CD4-positive, alpha-beta T cell treated with Interferon gamma for 1 hour (primary cell): ENCODE data around the gene AP1AR.
A peak's percentile ranks its signal among the peaks of the same experiment; 100 is the strongest.
"Not testable (repeated sequence)": the region's sequence is repeated elsewhere in the genome, so short reads cannot be mapped to it uniquely, and the experiment has no call there.

Experiments
- DNase-seq: peaks from one replicate; pipeline ENCODE4 v3.0.0-alpha.2; 2020

AP1AR gene, protein sequence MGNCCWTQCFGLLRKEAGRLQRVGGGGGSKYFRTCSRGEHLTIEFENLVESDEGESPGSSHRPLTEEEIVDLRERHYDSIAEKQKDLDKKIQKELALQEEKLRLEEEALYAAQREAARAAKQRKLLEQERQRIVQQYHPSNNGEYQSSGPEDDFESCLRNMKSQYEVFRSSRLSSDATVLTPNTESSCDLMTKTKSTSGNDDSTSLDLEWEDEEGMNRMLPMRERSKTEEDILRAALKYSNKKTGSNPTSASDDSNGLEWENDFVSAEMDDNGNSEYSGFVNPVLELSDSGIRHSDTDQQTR

DNA sequence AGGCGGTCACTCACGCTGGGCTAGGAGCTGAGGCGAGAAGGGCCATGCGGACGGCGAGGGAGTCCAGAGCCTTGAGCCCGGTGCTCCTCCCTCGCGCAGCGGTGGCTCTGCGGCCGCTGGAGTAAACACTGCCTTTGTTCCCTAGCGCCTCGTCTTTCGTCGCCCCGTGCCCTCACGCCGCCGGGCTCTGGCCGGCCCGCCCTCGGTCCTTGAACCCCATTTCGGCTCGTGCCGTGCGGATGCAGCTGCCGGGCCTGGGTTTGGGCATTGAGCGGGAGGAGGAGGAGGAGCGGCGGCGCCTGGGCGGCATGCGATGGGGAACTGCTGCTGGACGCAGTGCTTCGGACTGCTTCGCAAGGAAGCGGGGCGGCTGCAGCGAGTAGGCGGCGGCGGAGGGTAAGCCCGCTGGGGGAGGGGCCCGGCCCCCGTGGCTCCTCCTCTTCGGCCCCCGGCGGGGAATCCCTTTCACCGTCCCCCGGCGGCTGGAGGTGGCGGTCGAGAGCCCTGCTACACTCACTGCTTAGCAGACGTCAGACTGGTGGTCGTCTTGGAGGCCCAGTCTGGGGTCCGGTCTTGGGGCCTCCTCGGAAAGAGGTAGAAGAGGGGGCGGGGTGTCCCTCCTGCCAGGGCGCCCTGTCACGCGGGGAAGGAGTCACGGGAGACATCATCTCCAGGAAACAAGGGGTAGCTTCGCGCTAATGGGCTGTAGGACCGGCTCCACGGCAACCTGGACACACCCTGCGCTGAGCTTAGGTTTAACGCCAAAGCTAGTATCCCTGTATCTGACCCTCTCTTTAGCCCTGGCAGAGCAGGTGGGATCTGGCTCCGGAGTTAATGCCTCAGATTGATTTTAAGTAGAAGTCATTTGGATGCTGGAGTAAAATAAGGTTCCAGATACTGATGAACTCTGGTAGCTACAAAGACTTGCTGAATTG, at the start of gene AP1AR:
Gene AP1AR, plus strand, starts transcription at position 9 of the 935 bp plus-strand sequence. Its CDS starts 305 bp downstream, at position 314.
- DNase-seq: peak; percentile 84

DNA sequence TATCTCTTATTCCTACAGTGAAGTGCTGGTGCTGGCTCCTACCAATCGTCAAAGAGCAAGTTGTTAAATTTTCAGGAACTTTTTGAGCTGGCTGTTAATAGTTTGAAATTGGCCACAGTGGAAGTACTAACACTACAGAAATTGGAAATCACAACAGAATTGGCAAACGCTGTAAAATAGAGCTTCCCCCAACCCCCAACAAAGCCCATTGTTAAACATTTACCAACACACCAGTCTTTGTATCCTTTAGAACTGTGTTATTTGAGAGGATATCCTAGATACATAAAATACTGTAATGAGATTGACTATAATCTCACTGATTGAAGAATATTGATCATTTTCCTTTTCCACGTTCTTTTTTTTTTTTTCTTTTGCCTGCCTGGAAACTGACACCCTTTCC, 49.0 kb upstream of the AP1AR start:
- DNase-seq: no peak

DNA sequence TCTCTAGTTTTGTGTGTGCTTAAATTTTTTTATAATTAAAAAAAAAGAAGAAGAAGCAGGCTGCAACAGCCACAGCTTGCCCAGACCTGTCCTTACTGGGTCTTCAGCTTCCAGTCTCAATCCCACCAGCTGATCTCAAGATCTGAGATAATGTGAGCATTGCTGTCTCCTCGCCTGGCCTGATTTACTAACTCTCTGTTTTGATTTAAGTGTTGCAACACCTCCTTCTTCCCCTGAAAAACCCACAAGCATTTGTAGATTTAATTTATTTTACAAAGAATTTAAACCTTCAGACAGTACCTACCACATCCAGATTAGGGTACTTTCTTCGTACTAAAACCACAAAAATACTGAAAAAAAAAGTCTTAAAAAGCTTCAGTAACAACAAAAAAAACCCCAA, 48.3 kb upstream of the AP1AR start:
- no peak for DNase-seq

DNA sequence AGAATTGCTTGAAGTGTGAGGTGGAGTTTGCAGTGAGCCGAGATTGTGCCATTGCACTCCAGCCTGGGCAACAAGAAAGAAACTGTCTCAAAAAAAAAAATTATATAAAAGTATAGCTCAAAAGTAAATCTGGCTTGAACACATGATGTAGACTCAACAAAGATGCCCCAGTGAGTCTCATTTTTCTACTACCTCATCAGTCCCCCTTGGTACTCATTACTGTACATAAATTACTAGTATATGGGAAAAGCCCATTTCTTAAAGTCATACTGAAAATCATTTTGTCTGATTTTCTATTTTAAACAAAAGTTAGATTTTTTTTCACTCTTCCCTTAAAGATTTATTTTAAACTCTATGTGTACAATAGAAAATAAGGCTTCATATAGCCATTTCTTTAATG, 47.1 kb upstream of the AP1AR start:
- no peak for DNase-seq

DNA sequence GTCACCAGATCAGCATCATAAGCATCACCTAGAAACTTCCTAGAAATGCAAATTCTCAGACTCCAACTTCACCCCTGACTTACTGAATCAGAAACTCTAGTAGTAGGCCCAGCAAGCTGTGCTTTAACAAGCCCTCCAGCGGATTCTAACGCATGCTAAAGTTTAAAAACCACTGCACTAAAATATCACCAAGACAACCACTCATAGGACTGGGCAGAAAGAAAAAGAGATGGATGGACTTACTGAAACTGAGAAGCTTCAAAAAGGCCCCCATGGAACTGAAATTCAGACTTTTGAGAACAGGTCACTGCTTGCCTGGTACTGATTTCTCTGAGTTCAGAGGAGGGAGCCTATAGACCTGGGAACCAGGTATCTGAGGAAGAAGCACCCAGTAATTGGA, 46.3 kb upstream of the AP1AR start:
- DNase-seq: no peak

DNA sequence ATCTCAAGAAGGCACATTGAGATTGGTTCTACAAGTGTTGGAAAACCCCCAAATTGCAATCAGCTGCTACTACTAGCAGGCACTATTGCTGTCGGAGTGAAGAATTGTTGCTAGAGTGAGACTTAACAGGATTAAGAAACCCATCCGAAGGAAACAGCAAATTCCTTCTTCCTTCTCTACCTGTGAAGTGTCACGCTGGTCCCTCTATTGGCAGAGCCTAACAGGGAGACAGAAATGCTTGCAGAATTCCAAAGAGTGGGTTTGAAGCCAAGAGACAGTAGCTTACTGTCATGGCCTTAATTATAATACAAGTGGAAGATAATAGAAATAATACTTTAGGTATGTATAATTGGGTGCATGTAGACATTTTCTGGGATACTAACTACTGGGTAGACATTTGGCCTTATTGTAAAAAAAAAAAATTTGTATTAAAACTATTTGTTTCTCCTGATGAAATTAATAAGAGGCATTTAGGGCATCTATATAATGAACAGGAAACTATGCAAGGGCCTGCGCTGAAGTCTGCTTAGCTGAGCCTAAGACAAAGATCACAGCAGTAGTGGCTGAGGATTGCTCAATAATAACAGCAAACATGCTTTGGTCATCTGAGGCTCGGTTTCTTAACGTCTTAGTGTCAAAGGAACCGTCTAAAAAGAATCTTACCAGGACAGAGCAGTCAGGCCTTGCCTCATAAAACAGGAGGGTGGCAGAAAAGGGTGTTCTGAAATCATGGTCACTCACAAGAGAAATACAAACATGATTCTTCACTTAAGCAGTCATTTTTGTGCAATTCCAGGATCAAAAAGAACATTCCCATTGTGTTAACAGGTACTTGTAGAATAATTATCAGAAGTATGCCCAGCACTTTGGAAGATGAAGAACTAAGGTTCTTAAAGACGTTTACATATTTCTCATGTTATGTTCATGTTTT, 45.6 kb upstream of the AP1AR start:
- no peak for DNase-seq

DNA sequence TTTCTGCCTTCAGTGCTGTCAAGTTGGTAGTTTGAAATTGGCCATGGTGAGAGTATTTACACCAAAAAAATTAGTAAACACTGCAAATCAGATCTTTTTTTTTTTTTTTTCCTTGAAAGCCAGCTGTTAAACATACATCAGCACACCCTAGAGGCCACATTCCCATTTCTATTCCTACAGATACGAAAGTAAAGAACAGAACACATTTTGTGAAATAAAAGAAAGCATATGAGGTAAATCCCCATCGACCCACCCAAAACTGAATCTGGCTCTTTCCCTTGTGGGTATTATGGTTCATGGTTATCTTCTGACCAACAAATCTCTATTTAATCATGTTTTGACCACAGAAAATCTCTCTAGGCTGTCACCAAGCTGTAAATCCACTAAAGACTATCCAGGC, 41.8 kb upstream of the AP1AR start:
- no peak for DNase-seq

DNA sequence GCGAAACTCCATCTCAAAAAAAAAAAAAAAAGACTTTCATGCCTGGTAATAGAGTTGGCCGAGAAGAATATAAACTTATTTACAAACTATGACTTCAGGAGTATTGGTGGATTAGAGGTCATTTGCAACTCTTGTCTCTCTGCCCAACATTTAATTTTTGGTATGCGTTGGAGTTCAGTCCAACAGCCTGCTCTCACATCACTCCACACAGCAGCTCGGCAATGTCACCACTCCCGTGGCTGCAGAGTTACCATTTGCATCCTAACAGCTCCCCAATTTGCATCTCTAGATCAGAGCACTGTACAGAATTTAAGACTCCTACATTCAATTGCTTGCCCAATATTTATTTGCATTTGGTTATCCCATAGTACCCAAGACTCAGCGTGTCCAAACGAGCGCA, 40.9 kb upstream of the AP1AR start:
- no peak for DNase-seq

DNA sequence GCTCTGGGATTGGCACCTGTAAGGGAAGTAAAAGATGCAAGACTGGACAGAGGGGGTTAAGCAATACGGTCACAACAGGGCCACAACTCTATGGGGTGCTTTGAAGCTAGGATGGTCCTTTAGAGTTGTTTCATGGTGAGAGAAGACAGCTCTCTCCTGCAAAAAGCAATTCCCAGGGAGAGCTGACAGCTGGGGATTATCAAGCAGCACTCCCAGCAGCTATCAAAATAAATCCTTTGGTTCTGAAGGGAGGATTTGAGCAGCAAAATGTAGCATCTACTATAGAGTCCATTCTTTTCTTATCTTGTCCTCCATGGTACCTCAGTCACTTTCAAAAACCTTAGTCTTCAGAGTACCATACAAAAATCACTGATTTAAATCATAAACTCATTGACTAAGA, 35.1 kb upstream of the AP1AR start:
- DNase-seq: no peak

DNA sequence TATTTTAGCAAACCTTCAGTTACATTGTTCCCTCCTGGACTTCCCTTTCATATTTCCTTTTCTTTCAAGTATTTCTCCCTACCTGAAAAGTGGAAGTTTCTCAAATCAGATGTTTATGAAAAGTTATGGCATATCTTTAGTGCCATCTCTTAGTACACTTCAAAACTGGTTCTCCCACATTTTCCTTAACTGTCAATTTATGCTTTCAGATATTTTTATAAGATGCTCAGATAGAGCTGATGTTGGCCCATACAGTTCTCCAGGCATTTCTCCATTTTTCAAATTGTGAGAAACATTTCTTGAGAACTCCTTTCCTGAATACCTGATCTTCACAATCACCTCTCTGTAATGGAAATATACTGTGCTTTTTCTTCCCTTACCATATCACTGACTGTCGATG, 32.5 kb upstream of the AP1AR start:
- DNase-seq: no peak

DNA sequence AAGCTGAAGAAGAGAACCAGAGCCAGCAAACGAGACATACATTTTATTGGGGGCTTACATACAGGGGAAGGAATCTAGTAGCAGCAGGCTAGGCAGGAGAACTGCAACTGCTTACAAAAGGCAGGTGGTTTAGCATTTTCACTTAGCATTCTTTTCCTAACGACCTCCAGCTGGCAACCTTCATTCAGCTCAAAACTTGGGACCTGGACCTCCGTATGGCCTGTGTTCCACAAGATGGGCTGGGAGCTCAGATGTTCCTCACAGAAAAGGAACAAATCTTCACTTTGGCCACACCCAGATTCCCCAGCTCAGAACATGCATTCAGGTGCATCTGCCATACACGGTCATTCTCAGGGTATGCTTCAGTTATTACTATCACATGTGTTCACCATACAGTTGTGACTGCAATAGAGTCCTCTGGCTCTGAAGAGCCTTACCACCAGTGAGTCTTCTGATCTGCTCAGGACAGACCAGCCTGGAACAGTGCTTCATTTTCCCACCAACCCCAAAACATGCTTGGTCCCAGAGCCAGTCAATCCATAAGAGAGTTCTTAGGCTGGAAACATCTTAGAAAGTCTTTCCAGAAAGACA, 29.6 kb upstream of the AP1AR start:
- DNase-seq: no peak

DNA sequence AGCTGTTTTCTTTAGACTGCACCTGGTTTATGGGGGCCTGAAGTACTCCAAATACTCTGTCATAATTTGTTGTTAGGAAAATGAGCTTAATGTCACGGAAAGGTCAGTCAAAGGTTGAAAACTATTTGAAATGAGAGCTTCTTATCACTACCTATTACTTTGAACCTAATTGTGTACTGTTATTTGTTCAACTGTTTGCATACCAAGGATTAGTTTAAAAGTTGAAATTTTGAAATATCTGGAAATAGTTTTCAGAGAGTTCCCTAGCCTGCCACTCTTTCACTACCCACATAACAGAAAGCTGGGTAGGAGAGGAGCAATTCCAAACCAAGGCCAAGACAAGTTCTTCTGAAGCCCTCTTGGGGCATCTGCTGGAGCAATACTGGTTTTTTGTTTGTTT, 28.0 kb upstream of the AP1AR start:
- DNase-seq: no peak

DNA sequence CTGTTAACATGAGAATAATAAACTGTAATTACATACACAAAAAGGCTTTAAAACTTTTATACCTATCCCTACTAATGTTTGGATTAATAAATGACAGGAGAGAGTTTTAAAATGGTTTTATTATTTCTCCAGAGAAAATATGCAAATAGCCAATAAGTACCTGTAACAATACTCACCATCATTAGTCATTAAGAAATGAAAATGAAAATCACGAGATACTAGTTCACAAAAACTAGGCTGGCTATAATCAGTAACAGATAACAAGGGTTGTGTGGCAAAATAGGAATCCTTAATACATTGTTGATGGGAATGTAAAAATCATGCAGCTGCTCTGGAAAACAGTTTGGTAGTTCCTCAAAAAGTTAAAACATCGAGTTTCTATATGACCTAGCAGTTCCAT, 25.2 kb upstream of the AP1AR start:
- no peak for DNase-seq

DNA sequence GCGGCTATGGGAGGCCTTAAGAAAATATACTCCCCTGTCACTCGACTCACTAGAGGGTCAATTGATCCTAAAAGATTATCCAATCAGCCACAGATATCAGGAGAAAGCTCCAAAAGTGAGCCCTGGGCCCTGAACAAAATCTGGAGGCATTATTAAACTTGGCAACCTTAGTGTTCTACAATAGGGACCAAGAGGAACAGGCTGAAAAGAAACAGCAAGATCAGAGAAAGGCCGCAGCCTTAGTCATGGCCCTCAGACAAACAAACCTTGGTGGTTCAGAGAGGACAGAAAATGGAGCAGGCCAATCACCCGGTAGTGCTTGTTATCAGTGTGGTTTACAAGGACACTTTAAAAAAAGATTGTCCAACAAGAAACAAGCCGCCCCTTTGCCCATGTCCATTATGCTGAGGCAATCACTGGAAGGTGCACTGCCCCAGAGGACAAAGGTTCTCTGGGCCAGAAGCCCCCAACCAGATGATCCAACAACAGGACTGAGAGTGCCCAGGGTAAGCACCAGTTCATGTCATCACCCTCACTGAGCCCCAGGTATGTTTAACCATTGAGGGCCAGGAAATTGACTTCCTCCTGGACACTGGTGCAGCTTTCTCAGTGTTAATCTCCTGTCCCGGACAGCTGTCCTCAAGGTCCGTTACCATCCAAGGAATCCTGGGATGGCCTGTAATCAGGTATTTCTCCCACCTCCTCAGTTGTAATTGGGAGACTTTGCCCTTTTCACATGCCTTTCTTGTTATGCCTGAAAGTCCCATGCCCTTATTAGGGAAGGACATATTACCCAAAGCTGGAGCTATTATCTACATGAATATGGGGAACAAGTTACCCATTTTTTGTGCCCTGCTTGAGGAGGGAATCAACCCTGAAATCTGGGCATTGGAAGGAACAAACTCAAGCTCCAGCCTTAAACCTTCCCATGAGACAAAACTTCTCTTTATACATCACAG, 23.2 kb upstream of the AP1AR start:
- not testable (repeated sequence) for DNase-seq

DNA sequence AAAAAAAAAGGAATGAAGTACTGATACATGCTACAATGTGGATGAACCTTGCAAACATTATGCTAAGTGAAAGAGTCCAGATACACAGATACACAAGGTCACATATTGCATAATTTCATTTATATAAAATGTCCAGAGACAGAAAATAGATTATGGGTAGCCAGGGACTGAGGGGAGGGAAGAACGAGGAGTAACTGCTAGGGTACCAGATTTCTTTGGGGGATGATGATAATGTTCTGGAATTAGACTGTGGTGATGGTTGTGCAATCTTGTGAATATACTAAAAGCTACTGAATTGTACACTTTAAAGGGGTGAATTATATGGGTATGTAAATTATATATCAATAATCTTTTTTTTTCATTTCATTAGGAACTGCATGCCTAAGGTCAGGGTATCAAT, 20.8 kb upstream of the AP1AR start:
- no peak for DNase-seq

DNA sequence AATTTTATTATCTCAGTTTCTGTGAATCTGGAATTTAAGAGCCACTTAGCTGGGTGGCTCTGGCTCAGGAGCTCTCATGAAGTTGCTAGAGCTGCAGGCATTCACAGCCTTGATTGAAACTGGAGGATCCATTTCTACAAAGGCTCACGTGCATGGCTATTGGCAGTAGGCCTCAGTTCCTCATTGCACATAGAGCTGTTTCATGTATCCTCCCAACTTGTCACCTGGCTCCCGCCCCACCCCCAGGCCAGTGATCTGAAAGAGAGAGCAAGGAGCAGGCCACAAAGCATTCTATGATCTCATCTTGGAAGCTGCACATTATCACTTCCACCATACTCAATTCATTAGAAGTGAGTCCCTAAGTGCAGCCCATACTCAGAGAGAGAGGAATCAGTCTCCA, 18.5 kb upstream of the AP1AR start:
- no peak for DNase-seq

DNA sequence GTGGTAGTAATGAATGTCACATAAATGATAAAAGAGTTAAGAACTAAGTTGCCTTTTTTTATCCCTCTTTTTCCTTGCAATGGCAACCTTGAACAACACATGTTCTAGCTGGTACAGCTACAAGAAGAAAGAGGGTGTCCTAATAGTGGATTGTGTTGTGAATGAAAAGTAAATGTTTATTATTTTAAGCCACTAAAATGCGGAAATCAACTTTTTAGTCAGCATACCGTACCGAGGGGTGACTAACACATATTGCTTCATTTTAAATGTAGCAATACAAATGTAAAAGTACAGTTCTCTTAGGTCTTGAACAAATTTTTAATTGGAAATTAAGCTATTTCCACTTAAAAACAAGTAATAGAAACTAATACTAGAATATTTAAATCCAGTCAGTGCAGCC, 17.7 kb upstream of the AP1AR start:
- DNase-seq: no peak

DNA sequence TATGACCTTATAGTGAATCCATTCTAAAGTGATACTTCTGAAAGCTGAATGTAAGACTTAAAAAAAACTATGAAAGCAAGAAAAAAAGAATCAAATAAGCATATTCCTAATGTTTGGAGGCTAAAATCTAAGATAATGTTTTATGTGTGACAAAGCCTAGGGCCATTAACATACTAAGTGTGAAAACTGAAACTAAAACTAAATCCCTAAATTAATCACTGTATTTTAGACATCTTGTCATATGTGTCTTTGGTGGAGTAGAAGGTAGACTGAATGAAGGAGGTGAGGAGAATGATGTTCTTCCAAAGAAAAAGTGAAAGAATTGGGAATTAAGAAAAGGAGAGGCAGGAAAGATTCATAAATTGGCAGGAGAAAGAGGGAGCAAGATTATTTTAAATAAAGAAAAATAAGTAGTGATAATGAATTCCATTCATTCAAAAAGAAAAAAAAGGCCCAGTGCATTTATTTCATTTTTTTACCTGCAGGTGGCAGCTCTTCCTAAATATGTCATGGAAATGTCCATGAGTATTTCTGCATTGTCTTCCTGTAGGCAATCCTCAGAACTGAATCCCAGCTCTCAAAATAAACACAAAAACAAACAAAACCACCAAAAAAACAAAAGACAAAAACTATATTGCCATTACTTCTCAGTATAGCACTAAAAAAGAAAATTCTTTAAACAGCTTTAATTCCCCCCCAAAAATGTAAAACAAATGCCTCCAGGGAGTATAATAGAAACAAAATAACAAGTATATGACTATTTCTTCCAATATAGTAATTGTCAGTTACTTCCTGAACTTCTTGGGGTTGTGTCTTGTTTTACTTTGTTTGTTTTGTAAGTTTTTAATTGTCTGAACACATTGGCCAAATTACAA, 17.0 kb upstream of the AP1AR start:
- DNase-seq: no peak

DNA sequence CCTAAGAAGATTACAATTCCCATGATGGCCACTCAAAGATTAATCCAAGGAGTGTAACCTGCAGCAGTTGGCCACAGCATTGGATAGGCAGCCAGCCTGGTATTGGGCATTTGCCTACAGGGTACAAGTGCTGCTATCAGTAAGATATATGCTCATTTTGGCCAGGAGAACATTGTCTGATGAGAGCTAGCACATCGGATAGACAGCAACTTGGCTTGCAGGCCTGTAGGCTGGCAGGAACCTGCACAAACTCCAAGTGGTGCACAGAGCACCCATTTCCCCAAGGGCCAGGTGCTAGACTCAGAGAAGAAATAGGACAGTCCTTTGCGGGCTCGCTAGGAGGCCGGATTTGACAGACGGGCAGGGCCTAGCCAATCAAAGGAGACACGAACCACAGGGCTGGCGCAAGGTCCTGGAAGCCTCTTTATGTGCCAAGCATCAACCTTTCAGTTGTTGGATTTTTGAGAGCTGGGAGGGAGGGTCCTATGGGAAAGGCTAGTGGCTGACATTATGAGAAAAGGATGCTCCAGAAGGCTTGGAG, 11.7 kb upstream of the AP1AR start:
- no peak for DNase-seq
